Activated naive CD8-positive, alpha-beta T cell (primary cell): Measurements from ENCODE around the gene TIAM2.
"Not testable (repeated sequence)": the region's sequence is repeated elsewhere in the genome, so short reads cannot be mapped to it uniquely, and the experiment has no call there.

Source experiments
- H3K27ac Mint-ChIP-seq: one replicate; pipeline ENCODE4 v1.8.0; 2021; ENCODE audit warnings: mixed read lengths
- H3K27me3 Mint-ChIP-seq: one replicate; pipeline ENCODE4 v1.8.0; 2021; ENCODE audit warnings: mixed read lengths
- H3K36me3 Mint-ChIP-seq: one replicate; pipeline ENCODE4 v1.8.0; 2021; ENCODE audit warnings: mixed read lengths
- H3K4me1 Mint-ChIP-seq: one replicate; pipeline ENCODE4 v1.8.0; 2021; ENCODE audit warnings: low read depth, mixed read lengths
- H3K4me3 Mint-ChIP-seq: one replicate; pipeline ENCODE4 v1.8.0; 2021; ENCODE audit warnings: mild to moderate bottlenecking, mixed read lengths
- H3K9me3 Mint-ChIP-seq: one replicate; pipeline ENCODE4 v1.8.0; 2021; ENCODE audit warnings: low read depth, mixed read lengths

The TIAM2 gene

DNA sequence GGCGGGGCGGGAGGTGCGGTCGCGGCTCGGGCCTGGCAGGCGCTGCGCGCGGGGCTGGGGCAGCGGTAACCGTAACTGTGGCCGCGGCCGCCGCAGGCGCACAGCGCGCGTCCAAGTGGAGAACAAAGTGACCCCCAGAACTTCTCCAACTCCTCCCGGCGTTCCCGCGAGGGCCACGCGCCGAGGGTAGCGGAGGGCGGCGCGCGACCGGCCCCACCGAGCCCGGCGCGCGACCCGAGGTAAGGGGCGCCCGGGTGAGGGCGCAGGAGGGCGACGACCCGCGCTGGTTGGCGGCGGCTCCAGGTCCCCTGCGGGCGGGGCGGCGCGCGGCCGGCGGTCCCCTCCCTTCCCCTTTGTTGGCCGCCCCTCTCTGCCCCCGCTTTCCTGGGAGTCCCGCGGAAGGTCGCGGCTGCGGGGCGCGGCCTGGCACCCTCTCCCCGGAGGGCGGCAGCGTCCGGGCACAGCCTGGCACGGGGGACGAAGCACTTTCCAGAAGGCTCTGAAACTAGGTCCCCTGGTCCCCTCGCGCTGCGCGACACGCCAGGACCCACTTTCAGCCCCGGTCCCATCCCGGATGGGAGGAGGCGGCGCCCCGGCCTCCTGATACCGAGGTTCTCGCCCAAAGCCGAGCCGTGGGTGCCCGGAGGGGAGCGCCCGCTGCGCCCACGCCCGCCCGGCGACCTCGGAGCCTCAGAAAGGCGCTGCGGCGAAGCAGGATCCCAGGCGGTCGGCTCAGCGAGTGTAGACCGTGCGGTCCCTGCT is at the start of gene TIAM2:
TIAM2 (plus strand) TSS at position 62 of the 762 bp plus-strand sequence. CDS start 133,909 bp downstream, outside the sequence.
- Mint-ChIP-seq H3K36me3 (peaks cover 2% of the 10 kb centered on the region), H3K27me3 (peaks cover 20% of the 10 kb centered on the region), H3K4me1 (peaks cover 13% of the 10 kb centered on the region), H3K27ac (no peak within 1 kb of the TSS), H3K9me3 (no peaks in the 10 kb centered on the region), H3K4me3 (peak within 1 kb of the TSS; percentile 73)

DNA sequence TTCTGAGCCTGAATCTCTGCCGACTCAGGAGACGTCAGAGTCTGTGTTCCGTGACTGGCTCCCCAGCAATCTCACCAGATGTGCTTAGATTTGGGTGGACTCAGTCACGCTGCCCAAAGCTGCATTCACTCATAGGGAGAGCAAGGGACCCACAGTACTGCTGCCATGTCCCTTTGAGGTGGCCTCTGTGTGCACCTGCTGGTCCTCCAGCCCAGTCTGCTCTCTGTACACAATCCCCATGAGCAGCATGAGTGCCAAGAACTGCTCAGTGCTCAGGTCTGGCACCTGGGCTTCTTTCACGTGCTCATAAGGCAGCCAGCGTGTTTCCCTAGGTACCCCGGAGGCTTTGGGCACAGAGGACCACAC is 44.2 kb upstream of the TIAM2 start:
- Mint-ChIP-seq H3K9me3 (no peaks in the 10 kb centered on the region), H3K27ac (no peak overlapping the region), H3K4me1 (peaks cover 18% of the 10 kb centered on the region), H3K27me3 (no peaks in the 10 kb centered on the region), H3K36me3 (peaks cover 10% of the 10 kb centered on the region), H3K4me3 (no peak overlapping the region)

DNA sequence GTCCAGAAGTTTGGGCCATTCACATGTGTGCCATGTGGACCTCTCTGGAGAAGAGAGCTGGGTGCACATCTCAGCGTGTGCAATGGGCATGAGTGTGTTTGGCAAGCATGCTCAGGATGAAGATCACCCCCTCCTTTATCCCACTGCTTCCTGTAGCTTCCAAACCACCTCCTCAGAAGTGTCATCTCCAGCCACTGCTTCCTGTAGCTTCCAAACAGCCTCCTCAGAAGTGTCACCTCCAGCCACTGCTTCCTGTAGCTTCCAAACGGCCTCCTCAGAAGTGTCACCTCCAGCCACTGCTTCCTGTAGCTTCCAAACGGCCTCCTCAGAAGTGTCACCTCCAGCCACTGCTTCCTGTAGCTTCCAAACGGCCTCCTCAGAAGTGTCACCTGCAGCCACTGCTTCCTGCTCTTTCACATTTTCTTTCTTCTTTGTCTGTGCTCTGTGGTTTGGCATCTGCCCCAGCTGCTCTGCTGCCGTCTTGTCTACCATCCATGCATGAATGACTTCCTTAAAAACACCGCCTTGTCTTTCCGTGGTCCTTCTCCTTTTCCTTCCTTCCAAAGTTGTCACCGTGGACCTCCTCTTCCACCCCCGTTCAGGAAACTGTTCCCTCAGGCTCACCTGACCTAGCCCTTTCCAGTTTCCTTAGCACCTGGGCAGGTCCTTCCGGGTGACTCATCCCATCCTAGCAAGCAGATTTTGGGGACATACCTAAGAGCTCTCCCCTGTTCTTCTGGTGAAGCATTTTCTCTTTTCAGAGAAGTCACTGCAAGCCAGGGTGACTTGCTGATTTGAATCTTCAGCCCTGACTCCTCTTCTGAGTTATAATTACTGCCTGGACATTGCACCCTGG is 43.5 kb upstream of the TIAM2 start:
- Mint-ChIP-seq H3K27me3 (no peaks in the 10 kb centered on the region), H3K4me1 (peaks cover 18% of the 10 kb centered on the region), H3K36me3 (peaks cover 10% of the 10 kb centered on the region), H3K27ac (peak overlapping the region; percentile 68), H3K4me3 (no peak overlapping the region), H3K9me3 (no peaks in the 10 kb centered on the region)

DNA sequence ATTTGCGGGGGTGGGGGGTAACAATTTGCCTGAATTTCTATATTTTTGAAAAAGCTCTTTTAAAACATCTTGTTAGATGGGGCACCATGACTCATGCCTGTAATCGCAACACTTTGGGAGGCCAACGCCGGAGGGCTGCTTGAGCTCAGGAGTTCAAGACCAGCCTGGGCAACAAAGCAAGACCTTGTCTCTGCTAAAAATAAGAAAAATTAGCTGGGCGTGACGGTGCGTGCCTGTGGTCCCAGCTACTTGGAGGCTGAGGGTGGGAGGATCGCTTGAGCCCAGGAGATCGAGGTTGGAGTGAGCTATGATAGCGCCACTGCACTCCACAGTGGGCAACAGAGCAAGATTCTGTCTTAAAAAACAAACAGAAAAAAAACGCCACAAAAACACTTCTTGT is 41.5 kb upstream of the TIAM2 start:
- Mint-ChIP-seq H3K4me1 (peaks cover 18% of the 10 kb centered on the region), H3K27ac (no peak overlapping the region), H3K27me3 (no peaks in the 10 kb centered on the region), H3K36me3 (peaks cover 12% of the 10 kb centered on the region), H3K9me3 (no peaks in the 10 kb centered on the region), H3K4me3 (no peak overlapping the region)

DNA sequence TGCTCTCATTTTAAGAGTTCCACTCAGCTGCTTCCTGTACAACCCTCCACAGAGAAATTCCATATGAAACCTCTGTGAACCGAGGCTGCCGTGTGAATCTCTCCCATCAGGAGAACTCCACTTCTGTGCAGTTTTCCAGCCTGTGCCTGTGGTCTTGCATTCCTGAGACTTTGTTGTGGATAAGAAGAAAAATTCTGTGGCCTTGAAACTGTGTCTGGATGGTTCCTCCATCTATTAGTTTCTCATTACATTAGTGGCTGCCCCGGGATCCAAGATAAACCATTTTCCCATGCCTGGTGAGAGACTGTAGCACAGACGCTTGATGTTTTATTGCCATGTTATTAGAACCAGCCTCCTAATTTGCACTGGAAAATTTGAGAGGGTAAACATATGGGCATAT is 40.8 kb upstream of the TIAM2 start:
- no peaks in the 10 kb centered on the region for H3K9me3 Mint-ChIP-seq
- peaks cover 11% of the 10 kb centered on the region for H3K36me3 Mint-ChIP-seq
- H3K4me1 Mint-ChIP-seq: peaks cover 18% of the 10 kb centered on the region
- H3K27ac Mint-ChIP-seq: no peak overlapping the region
- no peaks in the 10 kb centered on the region for H3K27me3 Mint-ChIP-seq
- no peak overlapping the region for H3K4me3 Mint-ChIP-seq

DNA sequence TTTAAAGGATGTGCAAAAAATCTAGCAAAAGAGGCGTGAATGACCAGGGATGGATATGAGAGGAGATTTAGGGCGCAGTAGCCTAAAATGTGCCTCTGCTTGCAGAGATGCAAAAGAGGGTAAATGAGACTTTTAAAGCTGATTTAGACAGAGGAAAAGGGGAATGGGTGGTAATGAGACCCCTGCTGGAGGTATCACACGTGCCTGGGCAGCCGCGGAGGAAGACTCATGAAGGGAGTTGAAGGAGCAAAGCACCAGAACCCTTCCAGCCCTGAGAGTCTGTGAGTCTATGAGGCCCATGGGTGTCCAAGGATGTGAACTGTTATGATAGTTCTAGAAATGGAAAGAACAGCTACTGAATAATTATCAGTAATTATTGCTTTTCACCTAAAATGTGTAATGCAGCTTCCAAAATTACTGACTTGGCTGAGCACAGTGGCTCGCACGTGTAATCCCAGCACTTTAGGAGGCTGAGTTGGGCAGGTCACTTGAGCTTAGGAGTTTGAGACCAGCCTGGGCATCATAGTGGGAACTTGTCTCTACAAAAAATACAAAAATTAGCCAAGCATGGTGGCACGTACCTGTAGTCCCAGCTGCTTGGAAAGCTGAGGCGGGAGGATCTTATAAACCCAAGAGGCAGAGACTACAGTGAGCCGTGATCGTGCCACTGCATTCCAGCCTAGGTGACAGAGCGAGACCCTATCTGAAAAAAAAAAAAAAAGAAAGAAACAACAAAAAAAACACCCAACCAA is 38.2 kb upstream of the TIAM2 start:
- Mint-ChIP-seq H3K27me3 (no peaks in the 10 kb centered on the region), H3K9me3 (no peaks in the 10 kb centered on the region), H3K4me1 (peaks cover 3% of the 10 kb centered on the region), H3K27ac (no peak overlapping the region), H3K4me3 (no peak overlapping the region), H3K36me3 (peaks cover 18% of the 10 kb centered on the region)

DNA sequence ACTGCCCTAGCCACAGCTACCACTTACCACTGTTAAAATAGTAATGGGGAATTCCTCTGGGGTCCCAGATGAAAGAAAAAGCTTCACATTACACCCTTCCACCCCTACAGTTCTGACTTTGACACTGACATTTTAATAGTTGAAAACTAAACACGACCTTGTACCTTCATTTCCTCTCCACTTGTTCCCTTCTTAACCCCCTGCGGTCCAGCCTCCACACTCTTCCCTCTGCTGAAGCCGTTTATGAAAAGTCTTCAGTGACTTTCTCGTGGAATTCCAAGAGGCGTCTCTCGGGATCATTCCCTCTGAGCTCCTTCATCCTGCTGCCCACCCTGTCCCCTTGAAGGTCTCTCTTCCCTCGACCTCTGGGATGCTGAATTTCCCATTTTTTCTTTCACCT is 36.6 kb upstream of the TIAM2 start:
- H3K27me3 Mint-ChIP-seq: no peaks in the 10 kb centered on the region
- H3K4me1 Mint-ChIP-seq: no peaks in the 10 kb centered on the region
- no peak overlapping the region for H3K4me3 Mint-ChIP-seq
- no peak overlapping the region for H3K27ac Mint-ChIP-seq
- H3K9me3 Mint-ChIP-seq: no peaks in the 10 kb centered on the region
- peaks cover 22% of the 10 kb centered on the region for H3K36me3 Mint-ChIP-seq

DNA sequence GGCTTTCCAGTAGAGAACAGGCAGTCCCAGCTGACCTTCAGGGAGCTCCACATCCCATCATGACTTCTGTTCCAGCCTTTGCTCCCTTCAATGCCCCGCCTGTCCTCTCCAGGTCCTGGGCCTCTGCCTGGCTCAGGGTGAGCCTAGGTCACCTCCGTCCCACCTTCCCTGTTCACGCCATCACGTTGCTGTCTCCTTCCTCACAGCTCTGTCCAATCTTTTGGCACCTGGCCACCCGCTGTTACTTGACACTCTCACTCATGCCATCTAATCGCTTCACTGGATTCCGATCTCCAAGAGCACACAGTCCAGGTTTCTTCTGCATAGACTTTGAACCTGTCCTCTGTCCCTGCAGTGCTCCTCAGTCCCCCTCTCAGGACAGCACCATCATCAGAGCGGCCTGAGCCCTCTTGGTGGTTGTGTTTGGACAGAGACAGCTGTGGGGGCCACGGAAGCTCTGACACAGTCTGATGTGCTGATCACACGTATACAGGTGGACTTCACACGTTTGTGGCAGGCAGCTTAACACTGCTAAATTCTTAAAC is 34.7 kb upstream of the TIAM2 start:
- no peaks in the 10 kb centered on the region for H3K4me1 Mint-ChIP-seq
- no peaks in the 10 kb centered on the region for H3K27me3 Mint-ChIP-seq
- H3K36me3 Mint-ChIP-seq: peaks cover 22% of the 10 kb centered on the region
- no peak overlapping the region for H3K27ac Mint-ChIP-seq
- H3K9me3 Mint-ChIP-seq: no peaks in the 10 kb centered on the region
- H3K4me3 Mint-ChIP-seq: no peak overlapping the region

DNA sequence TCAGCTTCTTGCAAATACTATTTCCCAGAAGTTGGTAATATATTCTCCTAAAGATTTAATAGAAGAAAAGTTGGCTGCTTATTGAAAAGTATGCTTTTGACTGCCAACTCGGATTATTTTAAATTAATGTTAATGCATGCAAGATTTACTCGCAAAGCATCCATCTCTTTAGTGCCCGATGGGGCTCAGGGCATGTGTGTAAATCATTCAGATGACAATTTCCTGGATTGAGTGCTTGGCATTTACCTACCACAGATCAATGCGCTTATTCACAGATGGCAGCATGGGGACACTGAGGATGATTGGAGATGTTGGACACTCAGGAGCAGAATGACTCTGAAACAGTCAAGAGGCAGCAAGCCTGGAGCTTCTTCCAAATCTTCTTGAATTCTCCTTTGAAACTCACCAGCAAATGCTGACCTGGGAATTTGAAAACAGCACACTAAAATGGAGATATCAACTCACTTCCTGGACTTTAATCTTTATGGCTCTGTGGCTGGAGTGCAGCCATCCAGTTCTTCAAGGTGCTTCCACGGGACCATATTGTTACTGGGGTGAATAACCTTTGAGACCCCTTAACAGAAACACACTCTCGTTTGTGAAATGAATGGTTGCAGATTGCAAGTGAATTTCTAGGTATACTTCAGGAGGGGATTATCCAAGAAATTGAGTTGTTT is 34.1 kb upstream of the TIAM2 start:
- H3K9me3 Mint-ChIP-seq: no peaks in the 10 kb centered on the region
- peaks cover 20% of the 10 kb centered on the region for H3K36me3 Mint-ChIP-seq
- H3K27me3 Mint-ChIP-seq: no peaks in the 10 kb centered on the region
- no peak overlapping the region for H3K4me3 Mint-ChIP-seq
- no peaks in the 10 kb centered on the region for H3K4me1 Mint-ChIP-seq
- H3K27ac Mint-ChIP-seq: no peak overlapping the region

DNA sequence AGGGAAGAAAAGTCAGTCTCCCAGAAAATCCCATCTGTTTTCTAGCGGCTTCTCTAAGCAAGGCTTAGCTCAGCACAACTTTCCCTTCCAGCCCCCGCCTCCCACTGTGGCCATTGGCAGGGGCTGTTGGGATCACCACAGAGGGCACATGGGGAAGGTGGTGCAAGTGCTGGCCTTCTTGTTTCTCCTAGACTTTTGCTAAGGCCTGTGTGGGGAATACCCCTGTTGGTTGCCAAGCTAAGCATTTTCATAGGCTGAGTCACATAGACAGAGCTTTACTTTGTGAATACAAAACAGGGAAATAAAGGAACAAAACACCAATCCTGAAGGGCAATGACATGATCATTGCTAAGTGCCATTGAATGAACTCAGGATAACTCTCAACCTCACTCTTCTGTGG is 32.4 kb upstream of the TIAM2 start:
- peaks cover 20% of the 10 kb centered on the region for H3K36me3 Mint-ChIP-seq
- H3K27me3 Mint-ChIP-seq: no peaks in the 10 kb centered on the region

DNA sequence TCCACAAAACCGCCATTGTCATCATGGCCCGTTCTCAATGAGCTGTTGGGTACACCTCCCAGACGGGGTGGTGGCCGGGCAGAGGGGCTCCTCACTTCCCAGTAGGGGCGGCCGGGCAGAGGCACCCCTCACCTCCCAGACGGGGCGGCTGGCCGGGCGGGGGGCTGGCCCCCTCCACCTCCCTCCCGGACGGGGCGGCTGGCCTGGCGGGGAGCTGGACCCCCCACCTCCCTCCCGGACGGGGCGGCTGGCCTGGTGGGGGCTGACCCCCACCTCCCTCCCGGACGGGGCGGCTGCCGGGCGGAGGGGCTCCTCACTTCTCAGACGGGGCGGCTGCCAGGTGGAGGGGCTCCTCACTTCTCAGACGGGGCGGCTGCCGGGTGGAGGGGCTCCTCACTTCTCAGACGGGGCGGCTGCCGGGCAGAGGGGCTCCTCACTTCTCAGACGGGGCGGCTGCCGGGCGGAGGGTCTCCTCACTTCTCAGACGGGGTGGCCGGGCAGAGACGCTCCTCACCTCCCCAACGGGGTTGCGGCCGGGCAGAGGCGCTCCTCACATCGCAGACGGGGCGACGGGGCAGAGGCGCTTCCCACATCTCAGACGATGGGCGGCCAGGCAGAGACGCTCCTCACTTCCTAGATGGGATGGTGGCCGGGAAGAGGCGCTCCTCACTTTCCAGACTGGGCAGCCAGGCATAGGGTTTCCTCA is 28.9 kb upstream of the TIAM2 start:
- H3K4me3 Mint-ChIP-seq, H3K27me3 Mint-ChIP-seq, H3K27ac Mint-ChIP-seq, H3K4me1 Mint-ChIP-seq, H3K9me3 Mint-ChIP-seq: not testable (repeated sequence)
- peaks cover 10% of the 10 kb centered on the region for H3K36me3 Mint-ChIP-seq

More for the DNA sequence above, 32.4 kb upstream of the TIAM2 start:
- no peak overlapping the region for H3K27ac Mint-ChIP-seq
- no peak overlapping the region for H3K4me3 Mint-ChIP-seq
- H3K4me1 Mint-ChIP-seq: no peaks in the 10 kb centered on the region
- no peaks in the 10 kb centered on the region for H3K9me3 Mint-ChIP-seq

DNA sequence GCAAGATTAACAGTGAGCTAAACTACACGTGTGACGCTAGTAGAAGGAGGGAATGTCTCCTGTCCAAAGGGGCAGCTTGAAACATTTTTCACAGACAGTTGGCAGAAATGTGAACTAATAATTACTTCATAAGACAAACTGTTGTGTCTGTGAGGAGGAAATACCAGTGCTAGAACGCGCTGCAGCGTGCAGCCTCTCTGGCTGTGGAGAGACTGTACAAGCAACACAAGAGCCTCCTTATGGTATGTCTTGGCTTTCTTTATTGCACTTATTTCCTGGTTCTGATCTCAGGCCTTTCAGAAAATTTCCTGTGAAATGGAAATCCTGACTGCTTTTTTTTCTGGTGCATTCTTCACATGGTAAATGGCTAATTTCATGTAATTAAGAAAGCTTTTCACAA is 25.3 kb upstream of the TIAM2 start:
- Mint-ChIP-seq H3K27ac (no peak overlapping the region), H3K9me3 (no peaks in the 10 kb centered on the region), H3K27me3 (no peaks in the 10 kb centered on the region), H3K4me1 (no peaks in the 10 kb centered on the region), H3K36me3 (peaks cover 2% of the 10 kb centered on the region), H3K4me3 (no peak overlapping the region)

DNA sequence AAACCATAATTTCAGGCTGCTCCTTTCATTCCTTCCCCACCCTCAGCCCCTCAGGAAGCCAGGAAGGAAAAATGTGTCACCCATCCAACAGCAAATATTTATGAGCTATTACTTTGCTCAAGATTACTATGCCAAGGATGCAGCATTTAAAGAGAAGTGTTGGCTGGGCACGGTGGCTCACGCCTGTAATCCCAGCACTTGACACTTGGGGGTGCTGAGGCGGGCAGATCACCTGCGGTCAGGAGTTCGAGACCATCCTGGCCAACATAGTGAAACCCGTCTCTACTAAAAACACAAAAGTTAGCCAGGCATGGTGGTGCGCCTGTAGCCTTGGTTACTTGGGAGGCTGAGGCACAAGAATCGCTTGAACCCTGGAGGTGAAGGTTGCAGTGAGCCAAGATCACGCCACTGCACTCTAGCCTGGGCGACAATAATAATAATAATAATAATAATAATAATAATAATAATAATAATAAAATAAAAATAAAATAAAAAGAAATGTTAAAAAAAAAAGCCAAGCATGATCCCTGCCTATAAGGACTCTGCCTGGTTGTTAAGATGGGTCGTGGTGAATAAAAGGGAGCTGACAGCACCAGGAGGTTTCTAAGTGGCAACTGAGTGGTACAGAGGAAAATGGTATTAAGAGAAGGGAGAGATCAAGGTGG is 20.5 kb upstream of the TIAM2 start:
- no peaks in the 10 kb centered on the region for H3K27me3 Mint-ChIP-seq
- H3K9me3 Mint-ChIP-seq: no peaks in the 10 kb centered on the region
- no peak overlapping the region for H3K27ac Mint-ChIP-seq

More for the DNA sequence above, 20.5 kb upstream of the TIAM2 start:
- Mint-ChIP-seq H3K4me3 (no peak overlapping the region), H3K4me1 (no peaks in the 10 kb centered on the region), H3K36me3 (peaks cover 5% of the 10 kb centered on the region)
